NCI-H2107 treated with DMSO at 0.1 percent for 48 hours (cell line): ENCODE data around the gene CNTN4.

Experiments used
- DNase-seq: peaks from one replicate; lab custom pipeline; 2025; ENCODE audit not compliant: unreplicated experiment; lab: John Stamatoyannopoulos, UW

The CNTN4 gene

GRCh38 chr3:2261747-2262146 lies 163.1 kb downstream of the CNTN4 start:
- DNase-seq: no peak

DNA sequence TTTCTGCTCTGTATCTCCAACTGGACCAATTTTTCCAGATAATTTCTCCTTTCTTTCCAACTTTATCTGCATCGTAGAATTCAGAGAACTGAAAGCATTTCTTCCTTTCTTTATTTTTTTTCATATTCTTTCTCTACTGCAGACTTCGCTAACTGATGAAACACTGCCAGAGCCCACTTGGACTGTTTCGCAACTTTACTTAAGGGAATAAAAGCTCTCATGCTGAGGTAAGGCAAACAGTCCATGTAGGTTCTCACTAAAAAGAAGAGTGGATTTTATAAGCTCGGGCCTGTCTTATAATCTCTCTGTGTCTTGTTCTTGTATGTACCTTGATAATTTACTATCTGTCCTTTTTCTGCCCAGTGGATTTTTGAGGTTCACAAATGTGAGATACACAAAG lies 163.5 kb downstream of the CNTN4 start:
- no peak for DNase-seq

DNA sequence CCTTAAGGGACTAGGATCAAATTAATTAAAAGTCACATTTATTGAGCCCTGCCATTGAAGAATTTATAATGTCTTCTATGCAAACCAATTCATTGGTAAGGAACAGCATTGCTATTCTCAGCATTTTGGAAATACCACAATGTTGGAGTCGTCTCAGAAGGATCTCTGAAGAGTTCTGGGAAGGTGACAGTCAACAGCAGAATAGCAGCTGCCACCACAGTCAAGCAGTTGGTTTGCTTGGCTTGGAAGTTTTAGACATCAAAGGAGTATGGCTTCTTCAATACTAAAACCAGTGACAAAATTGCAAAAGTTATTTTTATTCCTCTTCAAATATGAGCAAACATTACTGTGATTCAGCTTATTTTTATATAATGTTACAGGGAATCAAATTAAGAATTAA lies 167.9 kb downstream of the CNTN4 start:
- DNase-seq: no peak

GRCh38 chr3:2268779-2269178 lies 170.1 kb downstream of the CNTN4 start:
- DNase-seq: no peak

- DNase-seq: no peak
Measured at GRCh38 chr3:2274526-2274925, 175.9 kb downstream of the CNTN4 start.

- no peak for DNase-seq
Measured at GRCh38 chr3:2283818-2284217, 185.2 kb downstream of the CNTN4 start.

DNA sequence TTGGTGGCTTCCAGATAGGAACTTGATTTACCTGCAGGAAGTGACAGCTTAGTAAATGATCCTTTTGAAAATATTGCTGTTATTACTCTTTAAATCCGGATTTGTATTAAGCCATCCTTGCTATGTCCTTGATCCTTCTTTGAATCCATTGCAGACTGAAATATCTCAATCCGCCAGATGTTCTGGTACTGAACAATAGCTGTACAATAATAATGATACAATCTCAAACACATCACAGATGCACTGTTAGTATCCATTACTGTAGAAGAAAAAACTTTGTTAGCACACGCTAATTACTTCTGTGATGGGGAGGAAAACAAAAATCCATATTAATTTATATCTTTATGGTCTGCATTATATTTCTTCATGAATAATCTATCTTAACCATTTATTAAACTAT lies 202.3 kb downstream of the CNTN4 start:
- no peak for DNase-seq

GRCh38 chr3:2301361-2301760 lies 202.7 kb downstream of the CNTN4 start:
- DNase-seq: no peak

GRCh38 chr3:2303566-2303965 lies 204.9 kb downstream of the CNTN4 start:
- DNase-seq: no peak

DNA sequence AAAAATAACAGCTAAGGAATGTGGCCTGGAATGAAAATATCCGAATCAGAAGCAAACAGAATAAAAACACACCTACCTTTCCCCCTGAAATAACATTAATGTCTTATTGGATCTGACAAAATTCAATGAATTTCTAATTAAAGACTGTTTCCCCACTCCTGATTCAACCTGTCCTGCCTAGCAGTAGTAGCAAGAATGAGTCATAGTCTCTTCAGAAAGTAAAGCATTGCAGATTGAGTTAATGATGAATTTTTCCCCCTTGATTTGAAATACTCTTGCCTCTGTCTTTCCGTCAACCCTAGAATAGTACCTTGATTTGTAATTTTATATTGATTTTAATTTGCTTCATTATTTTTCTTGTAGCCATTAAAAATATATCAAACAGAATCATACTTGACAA lies 212.4 kb downstream of the CNTN4 start:
- DNase-seq: no peak

DNA sequence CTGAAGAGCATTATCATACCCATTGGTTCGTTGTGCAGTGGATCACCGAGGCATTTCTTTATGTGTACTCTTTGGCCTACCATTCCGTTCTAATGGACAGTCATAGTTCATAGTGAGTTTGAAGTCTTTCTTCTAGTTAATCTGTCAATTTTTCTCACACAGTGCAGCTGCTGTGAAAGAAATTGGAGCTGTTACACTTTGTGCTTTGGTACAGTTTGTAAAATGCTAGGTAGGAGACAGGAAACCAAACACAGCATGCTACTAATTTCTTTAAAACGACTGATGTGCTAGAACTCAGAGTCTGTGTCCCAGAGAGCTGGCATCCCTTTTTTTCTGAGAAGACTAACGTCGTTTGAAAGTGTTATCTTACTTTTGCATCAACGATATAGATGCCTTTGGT lies 218.9 kb downstream of the CNTN4 start:
- DNase-seq: no peak

DNA sequence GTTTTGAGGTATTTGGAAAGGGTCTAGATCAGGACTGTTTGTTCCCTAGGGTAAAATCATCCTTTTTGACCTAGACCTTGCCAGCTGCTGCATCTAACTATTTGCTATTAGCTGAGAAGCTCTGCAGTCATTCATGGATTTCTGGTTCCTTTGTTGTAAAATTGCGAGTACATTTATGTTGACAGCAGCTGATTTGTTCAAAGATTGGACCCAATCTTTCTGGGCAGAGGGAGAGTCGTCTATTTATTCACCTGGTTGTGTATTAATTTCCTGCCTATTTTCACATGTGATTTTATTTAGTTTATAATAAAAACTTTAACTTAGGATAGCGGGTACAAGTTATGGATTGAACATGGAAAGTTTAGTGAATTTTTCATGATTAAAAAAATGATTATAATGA lies 236.3 kb downstream of the CNTN4 start:
- DNase-seq: no peak

- no peak for DNase-seq
Measured at GRCh38 chr3:2343031-2343682, 244.5 kb downstream of the CNTN4 start.

DNA sequence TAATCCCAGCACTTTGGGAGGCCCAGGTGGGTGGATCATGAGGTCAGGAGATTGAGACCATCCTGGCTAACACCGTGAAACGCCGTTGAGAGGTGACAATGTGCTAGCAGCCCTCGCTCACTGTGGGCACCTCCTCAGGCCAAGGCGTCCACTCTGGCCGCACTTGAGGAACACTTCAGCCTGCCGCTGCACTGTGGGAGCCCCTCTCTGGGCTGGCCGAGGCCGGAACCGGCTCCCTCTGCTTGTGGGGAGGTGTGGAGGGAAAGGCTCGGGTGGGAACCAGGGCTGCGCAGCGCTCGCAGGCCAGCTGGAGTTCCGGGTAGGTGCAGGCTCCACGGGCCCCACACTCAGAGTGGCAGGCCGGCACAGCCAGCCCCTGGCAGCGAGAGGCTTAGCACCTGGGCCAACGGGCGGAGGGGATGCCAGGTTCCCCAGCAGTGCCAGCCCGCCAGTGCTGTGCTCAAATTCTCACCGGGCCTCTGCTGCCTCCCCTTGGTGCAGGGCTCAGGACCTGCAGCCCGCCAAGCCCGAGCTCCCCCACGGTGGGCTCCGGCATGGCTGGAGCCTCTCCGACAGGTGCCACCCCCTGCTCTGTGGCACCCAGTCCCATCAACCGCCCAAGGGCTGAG lies 253.6 kb downstream of the CNTN4 start:
- no peak for DNase-seq

GRCh38 chr3:2354702-2355101 lies 256.0 kb downstream of the CNTN4 start:
- DNase-seq: peak; percentile 29

DNA sequence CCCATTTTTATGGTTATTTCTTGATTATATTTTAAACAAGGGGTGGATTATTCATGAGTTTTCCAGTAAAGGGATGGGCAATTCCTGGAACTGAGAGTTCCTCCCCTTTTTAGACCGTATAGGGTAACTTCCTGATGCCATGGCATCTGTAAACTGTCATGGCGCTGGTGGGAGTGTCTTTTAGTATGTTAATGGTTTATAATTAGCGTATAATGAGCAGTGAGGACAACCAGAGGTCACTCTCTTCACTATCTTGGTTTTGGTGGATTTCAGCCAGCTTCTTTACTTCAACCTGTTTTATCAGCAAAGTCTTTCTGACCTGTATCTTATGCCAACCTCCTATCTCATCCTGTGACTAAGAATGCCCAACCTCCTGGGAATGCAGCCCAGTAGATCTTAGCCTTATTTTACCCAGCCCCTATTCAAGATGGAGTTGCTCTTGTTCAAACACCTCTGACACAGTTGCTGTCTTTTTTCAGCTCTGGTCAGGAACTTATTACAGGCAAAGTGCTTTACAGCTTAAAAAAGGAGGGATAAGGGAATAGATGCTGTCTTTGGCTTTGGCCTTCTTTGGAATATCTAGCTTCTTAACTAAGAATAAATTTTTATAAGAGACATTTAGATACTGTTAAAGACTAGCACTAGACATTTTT lies 257.8 kb downstream of the CNTN4 start:
- DNase-seq: no peak

DNA sequence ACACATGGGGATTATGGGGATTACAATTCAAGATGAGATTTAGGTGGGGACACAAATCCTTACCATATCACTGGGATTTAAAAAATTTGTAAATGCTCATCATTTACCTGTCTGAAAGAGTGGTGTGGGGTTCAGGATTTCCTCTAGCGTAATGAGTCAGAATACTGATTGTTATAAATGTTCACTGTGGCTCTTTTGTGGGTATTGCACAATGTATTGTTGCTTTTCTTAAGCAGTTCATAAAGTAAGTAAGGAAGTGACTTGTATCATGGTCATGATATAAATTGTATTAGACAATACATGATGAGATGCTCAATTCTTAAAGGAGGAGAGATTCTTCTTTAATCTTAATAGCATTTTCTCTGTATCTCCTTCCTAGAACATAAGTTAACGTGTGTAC lies 262.1 kb downstream of the CNTN4 start:
- DNase-seq: no peak

DNA sequence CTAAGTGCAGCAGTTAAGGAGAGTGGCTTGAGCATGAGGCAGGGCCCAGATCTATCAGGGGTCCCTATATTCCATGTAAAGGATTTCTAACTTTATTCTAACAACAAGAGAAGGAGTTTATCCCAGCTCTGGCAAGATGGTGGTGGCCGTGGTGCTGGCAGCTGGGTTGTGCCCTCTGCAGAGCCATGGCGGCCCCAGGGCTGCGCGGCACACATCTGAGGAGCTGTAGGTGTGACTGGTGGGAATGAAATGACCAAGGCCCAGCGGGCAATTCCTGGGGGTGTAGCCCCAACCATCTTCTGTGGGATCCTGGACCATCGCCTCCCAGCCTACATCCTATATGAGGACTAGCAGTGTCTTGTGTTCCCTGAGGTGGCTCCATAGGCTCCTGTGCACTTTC lies 263.5 kb downstream of the CNTN4 start:
- no peak for DNase-seq

GRCh38 chr3:2363854-2364253 lies 265.2 kb downstream of the CNTN4 start:
- DNase-seq: no peak

DNA sequence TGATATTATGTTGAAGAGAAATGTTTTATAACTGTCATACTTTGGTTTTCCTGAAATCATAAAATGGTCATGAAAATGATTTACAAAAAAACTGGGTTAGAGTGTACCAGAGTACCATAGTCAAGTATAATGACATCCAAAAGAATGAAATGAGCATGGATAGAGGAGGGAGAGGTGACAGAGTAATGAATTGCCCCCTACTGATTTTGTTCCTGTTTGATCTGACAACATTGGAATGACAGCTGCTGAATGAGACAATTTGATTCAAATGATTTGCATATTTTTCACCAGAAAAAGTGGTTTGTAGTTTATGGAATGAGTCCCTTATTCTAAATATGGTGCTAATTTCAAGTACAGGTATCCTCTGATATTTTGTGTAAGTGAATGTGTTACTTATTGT lies 271.7 kb downstream of the CNTN4 start:
- DNase-seq: no peak

GRCh38 chr3:2372306-2372705 lies 273.6 kb downstream of the CNTN4 start:
- DNase-seq: no peak

GRCh38 chr3:2375376-2375775 lies 276.7 kb downstream of the CNTN4 start:
- DNase-seq: no peak

- no peak for DNase-seq
Measured at GRCh38 chr3:2377281-2377680, 278.6 kb downstream of the CNTN4 start.
